Activated naive CD4-positive, alpha-beta T cell treated with anti-CD3 and anti-CD28 coated beads, Interleukin-2, amount 50 U/mL, for 72 hours (primary cell): ENCODE measurements around the gene RNF214. TPM values are rescaled to one million over a fixed set of nuclear protein-coding genes. Genes with fewer than 3 reads are reported as not detected.

Experiments used
- ATAC-seq, 2 donors: fragments of 150-1000 bp; cut with Tn5 transposase; 2 replicates each; pipeline ENCODE4 v1.10.0; 2021; ENCODE audit warnings: mild to moderate bottlenecking in 2 of 2, moderate library complexity in 2 of 2
- DNase-seq, 2 donors: peaks; one replicate each; pipeline ENCODE4 v3.0.0; 2021 to 2022; ENCODE audit warnings: low spot score in 2 of 2
- H3K27ac Mint-ChIP-seq, 2 donors: one replicate each; pipeline ENCODE4 v1.8.0; 2022; ENCODE audit warnings: mild to moderate bottlenecking in 2 of 2, mixed read lengths in 2 of 2
- H3K36me3 Mint-ChIP-seq, 2 donors: one replicate each; pipeline ENCODE4 v1.8.0; 2022; ENCODE audit warnings: mixed read lengths in 2 of 2
- H3K9me3 Mint-ChIP-seq, 2 donors: one replicate each; pipeline ENCODE4 v1.8.0; 2022; ENCODE audit warnings: mixed read lengths in 2 of 2
- total RNA-seq, 2 donors: library from RNA; stranded (reverse); gene quantifications; one replicate each; pipeline ENCODE4 v1.2.3, GENCODE V29; 2022

RNF214 gene
- total RNA-seq, 2 donors from 2014 or later = 13.3 to 21.6 TPM

- Mint-ChIP-seq H3K36me3 (no peaks in the 10 kb centered on the region), H3K27ac (no peak overlapping the region), H3K9me3 (no peaks in the 10 kb centered on the region)
- DNase-seq (no peak), ATAC-seq (no peak)
Measured at GRCh38 chr11:117333917-117334316, 101.4 kb downstream of the RNF214 start.

- H3K36me3 Mint-ChIP-seq = no peaks in the 10 kb centered on the region
- ATAC-seq (no peak), DNase-seq (peak in 1 of 2 donors; percentile 49)
- no peaks in the 10 kb centered on the region for H3K9me3 Mint-ChIP-seq
- no peak overlapping the region for H3K27ac Mint-ChIP-seq
Measured at GRCh38 chr11:117334896-117335295, 102.4 kb downstream of the RNF214 start.

- no peak for ATAC-seq
- DNase-seq = no peak
- no peak overlapping the region for H3K27ac Mint-ChIP-seq
- H3K36me3 Mint-ChIP-seq = peaks cover 0 to 3% of the 10 kb centered on the region in 2 donors
- no peaks in the 10 kb centered on the region for H3K9me3 Mint-ChIP-seq
Measured at GRCh38 chr11:117335399-117335798, 102.9 kb downstream of the RNF214 start.

Other genes starting within 250 kb of the RNF214 start
- 10 to 100 TPM; 14.6 to 39.5 TPM for gene SIK3, start 134.2 kb upstream of the RNF214 start, total RNA-seq
- gene PAFAH1B2, start 88.4 kb upstream of the RNF214 start, total RNA-seq = 10 to 100 TPM; 63.4 to 64.5 TPM
- gene SIDT2, start 53.9 kb upstream of the RNF214 start, total RNA-seq = 10 to 100 TPM; 20.9 to 32.0 TPM
- 1 to 10 TPM; 1.5 to 5.4 TPM for gene TAGLN, start 33.3 kb upstream of the RNF214 start, total RNA-seq
- gene PCSK7, start 598 bp upstream of the RNF214 start, total RNA-seq = 100 to 1,000 TPM; 126 to 201 TPM
- gene BACE1-AS, start 58.7 kb downstream of the RNF214 start, total RNA-seq = 1 to 10 TPM; 3.1 to 7.0 TPM
- gene BACE1, start 83.6 kb downstream of the RNF214 start, total RNA-seq = under 1 TPM; 0.11 to 0.39 TPM
- 10 to 100 TPM; 20.1 to 30.1 TPM for gene CEP164, start 95.2 kb downstream of the RNF214 start, total RNA-seq